ENCODE measurements around the gene RBM33. TPM values are rescaled to one million over a fixed set of nuclear protein-coding genes. Genes with fewer than 3 reads are reported as not detected.

RBM33 gene
- polyA plus RNA-seq, 2 of the 4 experiments (the other 2 are of a cell fraction): 21.7 to 21.9 TPM

- ATAC-seq (no peak), DNase-seq (ENCODE audit: low read depth in 1 of 2, low spot score in 1 of 2) (no peak), FAIRE-seq (no peak)
- Histone ChIP-seq H3K4me1 (no peaks in the 10 kb centered on the region), H3K4me2 (no peak overlapping the region), H3K4me3 (no peak overlapping the region), H3K27ac (no peak overlapping the region), H3K9me3 (no peaks in the 10 kb centered on the region)
- ChIA-PET CTCF (interaction anchor here (1.5 kb wide), 2 partner anchors 15 to 79 kb away, joined by 4 read pairs; no protein-coding TSS in a partner anchor), POLR2A (no interaction called here)
- 80% methylated on average over 2 of the region's 2 CpGs for WGBS (ENCODE audit: missing lambda C conversion rate)
- TF ChIP-seq ZNF302 (CRISPR knock-in tag; IDR thresholded peaks at IDR 0.05): no peak
- no peak for TF ChIP-seq HDAC2 (IDR thresholded peaks at IDR 0.05)
- no peak for TF ChIP-seq SREBF2 (IDR thresholded peaks at IDR 0.05)
- no peak for TF ChIP-seq CTCF (IDR thresholded peaks at IDR 0.05)
- TF ChIP-seq ZSCAN20 (CRISPR knock-in tag; IDR thresholded peaks at IDR 0.05): no peak
- no peak for TF ChIP-seq SMC3 (IDR thresholded peaks at IDR 0.05)
- no peak for TF ChIP-seq KDM5A (IDR thresholded peaks at IDR 0.05)
- TF ChIP-seq FOSL2 (IDR thresholded peaks at IDR 0.05): no peak
- TF ChIP-seq FOSL2 (CRISPR knock-in tag; IDR thresholded peaks at IDR 0.05): no peak
- no peak for TF ChIP-seq REST (IDR thresholded peaks at IDR 0.05)
- no peak for TF ChIP-seq ZFP36 (IDR thresholded peaks at IDR 0.05; ENCODE audit: borderline replicate concordance, partially characterized antibody)
- TF ChIP-seq MAZ (IDR thresholded peaks at IDR 0.05; ENCODE audit: borderline replicate concordance, low read depth, low read length): no peak
- TF ChIP-seq PBX3 (IDR thresholded peaks at IDR 0.05): no peak
- TF ChIP-seq HES2 (IDR thresholded peaks at IDR 0.05): no peak
Observed at GRCh38 chr7:155677688-155678087, 33.2 kb downstream of the RBM33 start.

GRCh38 chr7:155680124-155680523, 35.7 kb downstream of the RBM33 start:
- Histone ChIP-seq H3K4me1 (no peaks in the 10 kb centered on the region), H3K4me2 (no peak overlapping the region), H3K9me3 (no peaks in the 10 kb centered on the region), H3K4me3 (no peak overlapping the region), H3K27ac (no peak overlapping the region)
- WGBS (ENCODE audit: missing lambda C conversion rate): 92% methylated on average over 3 of the region's 3 CpGs
- ChIA-PET CTCF (interaction anchor here (2.0 kb wide), 1 partner anchor 82 kb away, joined by 7 read pairs; no protein-coding TSS in a partner anchor), POLR2A (interaction anchor here (0.5 kb wide), 1 partner anchor 36 kb away, joined by 7 read pairs; no protein-coding TSS in a partner anchor)
- DNase-seq (ENCODE audit: low read depth in 1 of 2, low spot score in 1 of 2): no peak
- no peak for FAIRE-seq
- TF ChIP-seq CHD2 (IDR thresholded peaks at IDR 0.05; ENCODE audit: low read length, partially characterized antibody) (no peak), ZFP36 (IDR thresholded peaks at IDR 0.05; ENCODE audit: borderline replicate concordance, partially characterized antibody) (no peak), RAD21 (conservative IDR thresholded peaks at IDR 0.05 in 1 of 2, IDR thresholded peaks at IDR 0.05 in 1 of 2) (no peak), BCL3 (IDR thresholded peaks at IDR 0.05) (no peak), GATA3 (IDR thresholded peaks at IDR 0.05; ENCODE audit: borderline replicate concordance) (no peak), USF2 (IDR thresholded peaks at IDR 0.05) (no peak), HOXA7 (CRISPR knock-in tag; IDR thresholded peaks at IDR 0.05) (no peak)
- no peak for ATAC-seq

Data from A549 (cell line).